Retina (tissue), 1 donor: ENCODE measurements around the gene ALG11.
"Not testable (repeated sequence)": the region's sequence is repeated elsewhere in the genome, so short reads cannot be mapped to it uniquely, and the experiment has no call there.

ENCODE experiments used
- DNase-seq: peaks from one replicate; pipeline ENCODE4 v3.0.0-alpha.2; 2016

The ALG11 gene

GRCh38 chr13:52030401-52030800, 18.2 kb downstream of the ALG11 start:
- DNase-seq = not testable (repeated sequence)

GRCh38 chr13:52033039-52033438, 20.8 kb downstream of the ALG11 start:
- no peak for DNase-seq

GRCh38 chr13:52034616-52035226, 22.5 kb downstream of the ALG11 start:
- no peak for DNase-seq

DNA sequence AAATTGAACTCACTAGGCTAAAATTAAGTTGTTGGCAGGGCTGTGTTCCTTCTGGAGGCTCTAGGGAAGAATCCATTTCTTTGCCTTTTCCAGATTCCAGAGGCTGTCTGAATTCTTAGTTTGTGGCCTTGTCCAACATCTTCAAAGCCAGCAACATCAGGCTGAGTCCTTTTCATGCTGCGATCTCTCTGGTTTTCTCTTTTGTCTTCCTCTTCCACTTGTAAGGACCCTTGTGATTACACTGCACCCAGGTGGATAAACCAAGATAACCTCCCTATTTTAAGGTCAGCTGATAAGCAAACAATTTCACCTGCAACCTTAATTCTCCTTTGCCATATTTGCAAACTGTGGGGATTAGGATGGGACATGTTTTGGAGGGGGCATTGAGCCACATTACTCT, 23.8 kb downstream of the ALG11 start:
- DNase-seq = no peak

GRCh38 chr13:52043675-52044074, 31.5 kb downstream of the ALG11 start:
- DNase-seq = no peak

GRCh38 chr13:52047463-52047862, 35.3 kb downstream of the ALG11 start:
- no peak for DNase-seq

- DNase-seq = no peak
Observed at GRCh38 chr13:52048516-52048915, 36.3 kb downstream of the ALG11 start.

GRCh38 chr13:52051400-52051799, 39.2 kb downstream of the ALG11 start:
- no peak for DNase-seq

GRCh38 chr13:52053460-52053859, 41.3 kb downstream of the ALG11 start:
- no peak for DNase-seq

GRCh38 chr13:52061064-52061463, 48.9 kb downstream of the ALG11 start:
- DNase-seq = not testable (repeated sequence)

GRCh38 chr13:52061587-52061986, 49.4 kb downstream of the ALG11 start:
- no peak for DNase-seq

GRCh38 chr13:52067237-52067636, 55.0 kb downstream of the ALG11 start:
- no peak for DNase-seq

DNA sequence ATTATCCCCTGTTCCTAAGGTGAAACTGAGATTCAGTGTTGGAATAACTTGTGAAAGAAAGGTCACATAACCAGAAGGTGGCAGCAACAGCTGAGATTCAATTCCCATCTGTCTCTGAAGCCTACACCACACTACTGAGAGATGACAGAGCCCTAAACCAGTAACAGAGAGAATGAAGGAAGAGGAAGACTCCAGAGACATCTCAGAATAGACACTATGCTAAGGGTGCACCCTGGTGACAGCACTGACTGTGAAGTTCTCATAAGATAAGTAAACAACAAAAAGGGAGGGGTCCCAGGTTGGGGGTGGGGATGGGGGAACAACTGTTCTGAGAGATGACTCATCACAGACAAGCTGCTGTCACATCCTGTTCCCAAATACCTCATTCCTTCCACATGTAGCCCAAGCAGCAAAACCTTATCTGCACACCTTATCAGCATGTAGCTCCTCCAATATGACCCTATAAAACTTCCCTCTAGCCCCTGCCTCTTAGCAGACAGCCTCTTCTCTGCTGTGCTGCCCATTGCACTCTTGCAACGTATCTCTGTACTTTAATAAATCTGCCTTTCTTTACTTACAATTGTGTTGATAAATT, 58.8 kb downstream of the ALG11 start:
- no peak for DNase-seq
